K562 (cell line): ENCODE measurements around the gene CIAO2A. TPM values are rescaled to one million over a fixed set of nuclear protein-coding genes. Genes with fewer than 3 reads are reported as not detected.

Experiments
- ATAC-seq: fragments of 200-7000 bp; cut with Tn5 transposase; 3 replicates; pipeline ENCODE4 v1.9.1; 2020; ENCODE audit warnings: moderate library complexity
- BruUV-seq: library from RNA; stranded (reverse); fragments of 400-500 nt; replicated peaks from 2 replicates; lab custom pipeline; 2021; lab: Mats Ljungman, UMichigan
- CTCF ChIA-PET: fragments of 300-600 bp; formaldehyde crosslinking; extraction: SDS; loops from one replicate; lab custom pipeline; 2021; ENCODE audit warnings: low intra/inter-chr PET ratio; lab: Yijun Ruan, JAX
- POLR2A ChIA-PET: fragments of 300-600, 350-650 bp; sonication (Branson Sonifier 250); formaldehyde crosslinking; extraction: SDS; loops from one replicate; lab custom pipeline; 2021; ENCODE audit warnings: antibody characterized with exemption, inconsistent platforms; lab: Yijun Ruan, JAX
- DNase-seq, 4 experiments: peaks; one replicate each; pipeline versions ENCODE4 v3.0.0 to v3.0.0-alpha.2; 2011 to 2018; ENCODE audit warnings: low spot score in 3 of 4, mixed read lengths in 3 of 4; ENCODE audit errors: extremely low read depth in 1 of 4
- FAIRE-seq: peaks from 2 replicates; lab custom pipeline; 2011; peaks lifted over from hg19 to GRCh38; lab: Jason Lieb, UNC
- H2AFZ ChIP-seq: 2 replicates; pipeline ENCODE4 v1.6.0; 2011; ENCODE audit warnings: low read depth, low read length, control low read depth, inconsistent platforms
- H3K27ac ChIP-seq: fragments of 200-600 bp; 3 replicates; pipeline ENCODE4 v1.8.0; 2011; ENCODE audit warnings: low read depth, mild to moderate bottlenecking, control low read depth, inconsistent platforms, low read length, moderate library complexity, mixed read lengths; ENCODE audit errors: extremely low read depth
- H3K27me3 ChIP-seq, 2 experiments: fragments of 300-600 bp in 1 of 2; 2 replicates in 1 of 2; 3 replicates in 1 of 2; pipeline versions ENCODE4 v1.6.0 to v1.8.0; 2011; ENCODE audit warnings: inconsistent platforms in 2 of 2, low read length in 2 of 2, mild to moderate bottlenecking in 1 of 2, mixed read lengths in 1 of 2, moderate library complexity in 1 of 2; ENCODE audit not compliant: control insufficient read depth in 2 of 2, insufficient read depth in 2 of 2
- H3K36me3 ChIP-seq: fragments of 300-600 bp; 3 replicates; pipeline ENCODE4 v1.8.0; 2011; ENCODE audit warnings: mild to moderate bottlenecking, low read length, inconsistent platforms; ENCODE audit not compliant: control insufficient read depth, insufficient read depth
- H3K4me1 ChIP-seq, 2 experiments: fragments of 200-600 bp in 1 of 2; replicated peaks in 1 of 2; 2 replicates in 1 of 2; 3 replicates in 1 of 2; pipeline versions ENCODE4 v1.5.1 to v1.8.0; 2011; ENCODE audit warnings: inconsistent platforms in 2 of 2, low read length in 2 of 2, mild to moderate bottlenecking in 1 of 2, mixed read lengths in 1 of 2, moderate library complexity in 1 of 2; ENCODE audit not compliant: control insufficient read depth in 2 of 2, insufficient read depth in 2 of 2
- H3K4me2 ChIP-seq: 2 replicates; pipeline ENCODE4 v1.6.1; 2011; ENCODE audit warnings: low read length, control low read depth, inconsistent platforms, mixed read lengths; ENCODE audit not compliant: insufficient read depth
- H3K4me3 ChIP-seq: fragments of 200-600 bp; sonication (generic), shearing (Covaris generic); 2 replicates; pipeline ENCODE4 v1.5.1; 2016; ENCODE audit warnings: control low read depth, inconsistent platforms
- H3K79me2 ChIP-seq: fragments of 200-600 bp; 3 replicates; pipeline ENCODE4 v1.8.0; 2011; ENCODE audit warnings: low read length, inconsistent platforms; ENCODE audit not compliant: control insufficient read depth, insufficient read depth
- H3K9ac ChIP-seq, 2 experiments: 2 replicates each; pipeline versions ENCODE4 v1.6.0 to v1.6.1; 2011; ENCODE audit warnings: low read depth in 2 of 2, low read length in 2 of 2, control low read depth in 1 of 2, inconsistent platforms in 1 of 2, mild to moderate bottlenecking in 1 of 2, mixed read lengths in 1 of 2; ENCODE audit not compliant: insufficient read depth in 1 of 2
- H3K9me1 ChIP-seq: one replicate; pipeline ENCODE4 v1.6.0; 2011; ENCODE audit warnings: inconsistent platforms, mild to moderate bottlenecking, low read length, moderate library complexity; ENCODE audit not compliant: control insufficient read depth, insufficient read depth
- H3K9me3 ChIP-seq: replicated peaks from 2 replicates; pipeline ENCODE4 v1.5.1; 2011; ENCODE audit warnings: low read depth, low read length, inconsistent platforms; ENCODE audit not compliant: control insufficient read depth, insufficient read depth
- H4K20me1 ChIP-seq: replicated peaks from 2 replicates; pipeline ENCODE4 v1.6.1; 2011; ENCODE audit warnings: low read length, inconsistent platforms, mixed read lengths; ENCODE audit not compliant: control insufficient read depth, insufficient read depth
- ETS2 ChIP-seq: IDR thresholded peaks from 2 replicates; pipeline ENCODE4 v1.6.1; 2016; ENCODE audit warnings: borderline replicate concordance, missing genetic modification characterization, mild to moderate bottlenecking, moderate library complexity, missing compliant biosample characterization; ENCODE audit not compliant: poor library complexity, severe bottlenecking
- KAT2B ChIP-seq: IDR thresholded peaks from one replicate; pipeline ENCODE4 v1.6.1; 2012; ENCODE audit warnings: low read depth, mild to moderate bottlenecking, control low read depth, inconsistent platforms, low read length, moderate library complexity
- KHSRP ChIP-seq: fragments of 450-650 bp; IDR thresholded peaks from 2 replicates; pipeline ENCODE4 v1.6.1; 2017
- POLR2AphosphoS2 ChIP-seq: IDR thresholded peaks from 2 replicates; pipeline ENCODE4 v1.6.1; 2012; ENCODE audit warnings: low read length, improper control_type of control experiment
- TAF9B ChIP-seq: fragments of 450-650 bp; IDR thresholded peaks from 2 replicates; pipeline ENCODE4 v1.6.1; 2018; ENCODE audit warnings: mild to moderate bottlenecking; ENCODE audit not compliant: partially characterized antibody
- ZNF121 ChIP-seq: sonication (generic); formaldehyde crosslinking; conservative IDR thresholded peaks from 2 replicates; pipeline ENCODE4 v1.8.0; 2022; ENCODE audit warnings: missing genetic modification reagents
- WGBS: fragments of 100-300 bp; shearing (Covaris generic); methylation state at CpG from one replicate; pipeline ENCODE4 v1.1.6; 2016; ENCODE audit warnings: low coverage, mixed read lengths; ENCODE audit not compliant: insufficient coverage; ENCODE audit errors: missing lambda C conversion rate; 5-methylcytosine and 5-hydroxymethylcytosine counted together
- in situ Hi-C: fragments of 300-500 bp; cut with MboI; formaldehyde crosslinking; loops from 4 replicates; pipeline ENCODE4 v1.15.0; 2018; ENCODE audit warnings: inconsistent platforms, mixed read lengths
- intact Hi-C: fragments of 100-400 bp; cut with micrococcal nuclease; formaldehyde crosslinking; loops from 2 replicates; pipeline ENCODE4 v1.14.2; 2022
- polyA plus RNA-seq, 8 experiments: library from polyadenylated mRNA; depleted of rRNA in 4 of 8; stranded (reverse) in 5 of 8; unstranded in 3 of 8; fragments of >200 nt; fragmentation: Nextera tagmentation in 2 of 8; fragmentation: Illumina TruSeq in 1 of 8; extraction: Ambion mirVana in 2 of 8; extraction: Trizol in 1 of 8; gene quantifications; 2 replicates each; pipeline versions ENCODE4 v1.2.1 to v1.2.3, GENCODE V29; 2011 to 2014; ENCODE audit warnings: inconsistent platforms in 1 of 8, missing spikeins in 1 of 8
- total RNA-seq, 7 experiments: library from RNA; depleted of rRNA in 6 of 7; stranded (reverse); fragments of >200 nt in 6 of 7; fragmentation: Illumina TruSeq in 2 of 7; extraction: Trizol in 2 of 7; gene quantifications; 2 replicates each; pipeline versions ENCODE4 v1.2.1 to v1.2.3, GENCODE V29; 2011 to 2021; ENCODE audit warnings: low replicate concordance in 1 of 7
- TF ChIP-seq, protein P1 (sequence below), 2 experiments: fragments of 200-800 bp in 1 of 2; sonication (Bioruptor generic) in 1 of 2; sonication (generic) in 1 of 2; formaldehyde crosslinking in 1 of 2; IDR thresholded peaks in 1 of 2; conservative IDR thresholded peaks in 1 of 2; 2 replicates each; pipeline versions ENCODE4 v1.5.0 to v1.6.1; 2016 to 2020; ENCODE audit warnings: missing compliant biosample characterization in 1 of 2, missing genetic modification characterization in 1 of 2, missing genetic modification reagents in 1 of 2
- TF ChIP-seq, protein P2 (sequence below): fragments of 250-450 bp; sonication (Bioruptor Pico); IDR thresholded peaks from 2 replicates; pipeline ENCODE4 v1.9.0; 2021; ENCODE audit warnings: mild to moderate bottlenecking, inconsistent platforms

CIAO2A gene
- total and polyA plus RNA-seq, 9 of the 15 experiments (the other 6 are each of a cell fraction or from before 2014, with no cell fraction given): 161 to 429 (median 313) TPM

DNA sequence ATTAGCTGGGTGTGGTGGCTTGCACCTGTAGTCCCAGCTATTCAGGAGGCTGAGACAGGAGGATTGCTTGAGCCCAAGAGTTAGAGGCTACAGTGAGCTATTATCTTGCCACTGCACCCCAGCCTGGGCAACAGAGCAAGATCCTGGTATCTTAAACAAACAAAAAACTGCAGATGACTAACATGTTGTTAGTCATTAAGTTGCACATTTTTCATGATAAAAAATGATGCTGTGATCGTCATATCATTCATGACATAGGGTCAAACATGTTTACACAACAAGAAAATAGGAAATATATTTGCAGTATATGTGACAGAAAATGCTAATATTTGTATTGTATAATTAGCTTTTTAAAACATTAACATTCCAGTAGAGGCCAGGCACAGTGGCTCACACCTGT is 27.2 kb downstream of the CIAO2A start:
- Histone ChIP-seq H3K4me1 (peaks cover 3 to 21% of the 10 kb centered on the region in 2 experiments; a peak in 4 of 5 replicates), H4K20me1 (peaks cover 3% of the 10 kb centered on the region; the same call in 1 of the 2 replicates), H3K9ac (no peak overlapping the region), H3K4me3 (no peak overlapping the region), H3K79me2 (no peaks in the 10 kb centered on the region), H3K27me3 (no peaks in the 10 kb centered on the region), H3K9me3 (no peaks in the 10 kb centered on the region), H3K27ac (no peak overlapping the region), H2AFZ (no peak overlapping the region), H3K36me3 (peaks cover 13% of the 10 kb centered on the region; the same call in 2 of the 3 replicates), H3K9me1 (no peaks in the 10 kb centered on the region), H3K4me2 (no peak overlapping the region)
- CTCF ChIA-PET: interaction anchor here (1.1 to 3.3 kb wide), 3 partner anchors 240 to 315 kb away, joined by 4 to 12 read pairs (median 9); no protein-coding TSS in a partner anchor
- ATAC-seq (no peak), DNase-seq (no peak), FAIRE-seq (no peak)
- POLR2A ChIA-PET: interaction anchor here (1.5 kb wide), 1 partner anchor 27 kb away, joined by 4 read pairs; the partner anchor contains the start of gene CIAO2A
- peak; percentile 86 for TF ChIP-seq ZNF121 (CRISPR knock-in tag)
- TF ChIP-seq KAT2B: no peak
- intact Hi-C loops: loop anchor here (5.0 kb wide), 4 partner anchors 174 to 779 kb away; partner anchors contain the start of gene FBXL22
- in situ Hi-C loops: loop anchor here (5.0 to 25.0 kb wide), 3 partner anchors 454 to 779 kb away; partner anchors contain the start of gene APH1B
- BruUV-seq: no TSS peak
- WGBS: 22% methylated on average over 1 of the region's 1 CpG

DNA sequence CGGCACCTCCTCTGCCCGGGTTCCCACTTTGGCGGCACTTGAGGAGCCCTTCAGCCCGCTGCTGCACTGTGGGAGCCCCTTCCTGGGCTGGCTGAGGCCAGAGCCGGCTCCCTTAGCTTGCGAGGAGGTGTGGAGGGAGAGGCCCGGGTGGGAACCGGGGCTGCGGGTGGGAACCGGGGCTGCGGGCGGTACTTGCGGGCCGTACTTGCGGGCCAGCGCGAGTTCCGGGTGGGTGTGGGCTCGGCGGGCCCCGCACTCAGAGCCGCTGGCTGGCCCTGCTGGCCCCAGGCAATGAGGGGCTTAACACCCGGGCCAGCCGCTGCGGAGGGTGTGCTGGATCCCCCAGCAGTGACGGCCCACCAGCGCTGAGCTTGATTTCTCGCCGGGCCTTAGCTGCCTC is 32.9 kb downstream of the CIAO2A start:
- CTCF ChIA-PET: no interaction called here
- intact Hi-C loops: no loop called here
- FAIRE-seq: no peak
- Histone ChIP-seq H3K4me1 (no peaks in the 10 kb centered on the region), H3K4me3 (no peak overlapping the region), H4K20me1 (no peaks in the 10 kb centered on the region), H3K27me3 (no peaks in the 10 kb centered on the region), H3K4me2 (no peak overlapping the region), H2AFZ (no peak overlapping the region), H3K27ac (no peak overlapping the region), H3K36me3 (no peaks in the 10 kb centered on the region), H3K9me1 (no peaks in the 10 kb centered on the region), H3K79me2 (no peaks in the 10 kb centered on the region), H3K9me3 (no peaks in the 10 kb centered on the region; the same call in 1 of the 2 replicates), H3K9ac (no peak overlapping the region)
- no peak for ATAC-seq
- in situ Hi-C loops: loop anchor here (25.0 kb wide), 2 partner anchors 598 to 773 kb away; partner anchors contain the start of gene APH1B
- no TSS peak for BruUV-seq
- WGBS: 100% methylated on average over 5 of the region's 29 CpGs
- DNase-seq: no peak
- POLR2A ChIA-PET: interaction anchor here (0.6 kb wide), 1 partner anchor 17 kb away, joined by 3 read pairs; no protein-coding TSS in a partner anchor
- TF ChIP-seq TAF9B (no peak), ETS2 (tag) (no peak), KHSRP (no peak), POLR2AphosphoS2 (no peak)
- TF ChIP-seq, protein P1, sequence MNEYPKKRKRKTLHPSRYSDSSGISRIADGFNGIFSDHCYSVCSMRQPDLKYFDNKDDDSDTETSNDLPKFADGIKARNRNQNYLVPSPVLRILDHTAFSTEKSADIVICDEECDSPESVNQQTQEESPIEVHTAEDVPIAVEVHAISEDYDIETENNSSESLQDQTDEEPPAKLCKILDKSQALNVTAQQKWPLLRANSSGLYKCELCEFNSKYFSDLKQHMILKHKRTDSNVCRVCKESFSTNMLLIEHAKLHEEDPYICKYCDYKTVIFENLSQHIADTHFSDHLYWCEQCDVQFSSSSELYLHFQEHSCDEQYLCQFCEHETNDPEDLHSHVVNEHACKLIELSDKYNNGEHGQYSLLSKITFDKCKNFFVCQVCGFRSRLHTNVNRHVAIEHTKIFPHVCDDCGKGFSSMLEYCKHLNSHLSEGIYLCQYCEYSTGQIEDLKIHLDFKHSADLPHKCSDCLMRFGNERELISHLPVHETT (CRISPR knock-in tag; conservative IDR thresholded peaks at IDR 0.05 in 1 of 2, IDR thresholded peaks at IDR 0.05 in 1 of 2): no peak
- TF ChIP-seq, protein P2, sequence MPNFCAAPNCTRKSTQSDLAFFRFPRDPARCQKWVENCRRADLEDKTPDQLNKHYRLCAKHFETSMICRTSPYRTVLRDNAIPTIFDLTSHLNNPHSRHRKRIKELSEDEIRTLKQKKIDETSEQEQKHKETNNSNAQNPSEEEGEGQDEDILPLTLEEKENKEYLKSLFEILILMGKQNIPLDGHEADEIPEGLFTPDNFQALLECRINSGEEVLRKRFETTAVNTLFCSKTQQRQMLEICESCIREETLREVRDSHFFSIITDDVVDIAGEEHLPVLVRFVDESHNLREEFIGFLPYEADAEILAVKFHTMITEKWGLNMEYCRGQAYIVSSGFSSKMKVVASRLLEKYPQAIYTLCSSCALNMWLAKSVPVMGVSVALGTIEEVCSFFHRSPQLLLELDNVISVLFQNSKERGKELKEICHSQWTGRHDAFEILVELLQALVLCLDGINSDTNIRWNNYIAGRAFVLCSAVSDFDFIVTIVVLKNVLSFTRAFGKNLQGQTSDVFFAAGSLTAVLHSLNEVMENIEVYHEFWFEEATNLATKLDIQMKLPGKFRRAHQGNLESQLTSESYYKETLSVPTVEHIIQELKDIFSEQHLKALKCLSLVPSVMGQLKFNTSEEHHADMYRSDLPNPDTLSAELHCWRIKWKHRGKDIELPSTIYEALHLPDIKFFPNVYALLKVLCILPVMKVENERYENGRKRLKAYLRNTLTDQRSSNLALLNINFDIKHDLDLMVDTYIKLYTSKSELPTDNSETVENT (CRISPR knock-in tag): no peak
